GM12878 (cell line): Measurements from ENCODE around the gene SALL3. TPM values are rescaled to one million over a fixed set of nuclear protein-coding genes. Genes with fewer than 3 reads are reported as not detected.
"Not testable (repeated sequence)": the region's sequence is repeated elsewhere in the genome, so short reads cannot be mapped to it uniquely, and the experiment has no call there.

Experiments used
- ATAC-seq: fragments of 200-7000 bp; cut with Tn5 transposase; 3 replicates; pipeline ENCODE4 v1.9.1; 2020; ENCODE audit warnings: mild to moderate bottlenecking, moderate library complexity
- BruUV-seq: library from RNA; stranded (reverse); fragments of 400-500 nt; replicated peaks from 2 replicates; lab custom pipeline; 2021; lab: Mats Ljungman, UMichigan
- CTCF ChIA-PET: fragments of 300-600 bp; sonication (Branson Sonifier 250); formaldehyde crosslinking; extraction: SDS; loops from one replicate; lab custom pipeline; 2021; ENCODE audit warnings: inconsistent platforms; lab: Yijun Ruan, JAX
- POLR2A ChIA-PET: fragments of 350-600 bp; formaldehyde crosslinking; extraction: SDS; loops from one replicate; lab custom pipeline; 2021; ENCODE audit warnings: inconsistent platforms; lab: Charles Lee
- RAD21 ChIA-PET: fragments of 300-600 bp; sonication (Branson Sonifier 250); formaldehyde crosslinking; loops from one replicate; lab custom pipeline; 2023; ENCODE audit warnings: antibody characterized with exemption; ENCODE audit not compliant: unreplicated experiment; lab: Charles Lee
- SMC1A ChIA-PET: fragments of 300-600 bp; sonication (Branson Sonifier 250); formaldehyde crosslinking; loops from one replicate; lab custom pipeline; 2023; ENCODE audit not compliant: unreplicated experiment, uncharacterized antibody; lab: Charles Lee
- DNase-seq: peaks from one replicate; pipeline ENCODE4 v3.0.0-alpha.2; 2011; ENCODE audit warnings: low read depth, low spot score
- FAIRE-seq: peaks from 3 replicates; lab custom pipeline; 2011; peaks lifted over from hg19 to GRCh38; lab: Jason Lieb, UNC
- H2AFZ ChIP-seq: 2 replicates; pipeline ENCODE4 v1.6.0; 2011; ENCODE audit warnings: low read depth, low read length, control low read depth; ENCODE audit not compliant: control insufficient read depth
- H3K27ac ChIP-seq: 2 replicates; pipeline ENCODE4 v1.5.1; 2011; ENCODE audit warnings: control low read depth; ENCODE audit not compliant: control insufficient read depth, insufficient read depth
- H3K27me3 ChIP-seq, 2 experiments: replicated peaks in 1 of 2; 2 replicates each; pipeline versions ENCODE4 v1.6.0 to v1.6.1; 2011; ENCODE audit warnings: low read length in 1 of 2; ENCODE audit not compliant: control insufficient read depth in 2 of 2, insufficient read depth in 2 of 2
- H3K36me3 ChIP-seq, 2 experiments: 2 replicates each; pipeline ENCODE4 v1.5.1; 2011; ENCODE audit warnings: low read length in 1 of 2; ENCODE audit not compliant: control insufficient read depth in 2 of 2, insufficient read depth in 2 of 2
- H3K4me1 ChIP-seq: 2 replicates; pipeline ENCODE4 v1.6.1; 2011; ENCODE audit warnings: mild to moderate bottlenecking, low read length, moderate library complexity, mixed read lengths; ENCODE audit not compliant: control insufficient read depth, insufficient read depth
- H3K4me2 ChIP-seq: 2 replicates; pipeline ENCODE4 v1.6.0; 2011; ENCODE audit warnings: control low read depth; ENCODE audit not compliant: control insufficient read depth, insufficient read depth
- H3K4me3 ChIP-seq: fragments of 200-600 bp; sonication (generic); 2 replicates; pipeline ENCODE4 v1.5.1; 2016
- H3K79me2 ChIP-seq: 2 replicates; pipeline ENCODE4 v1.6.0; 2011; ENCODE audit warnings: low read length; ENCODE audit not compliant: control insufficient read depth, insufficient read depth
- H3K9ac ChIP-seq: 2 replicates; pipeline ENCODE4 v1.8.0; 2011; ENCODE audit warnings: low read length, control low read depth, mixed read lengths; ENCODE audit not compliant: control insufficient read depth, insufficient read depth
- H3K9me3 ChIP-seq: replicated peaks from 3 replicates; pipeline ENCODE4 v1.5.1; 2011; ENCODE audit warnings: mild to moderate bottlenecking, low read length; ENCODE audit not compliant: control insufficient read depth, insufficient read depth
- H4K20me1 ChIP-seq: 2 replicates; pipeline ENCODE4 v1.6.0; 2011; ENCODE audit not compliant: control insufficient read depth, insufficient read depth
- WGBS: methylation state at CpG from one replicate; pipeline ENCODE4 v1.1.6; 2016; ENCODE audit warnings: low lambda C conversion rate; ENCODE audit not compliant: insufficient replicate concordance, insufficient coverage; ENCODE audit errors: missing lambda C conversion rate; 5-methylcytosine and 5-hydroxymethylcytosine counted together
- in situ Hi-C: fragments of 300-500 bp; cut with MboI; formaldehyde crosslinking; loops from 9 replicates; pipeline ENCODE4 v1.14.3; 2018; ENCODE audit warnings: mixed read lengths
- intact Hi-C: fragments of 100-400 bp; cut with micrococcal nuclease; formaldehyde crosslinking; loops from one replicate; pipeline ENCODE4 v1.14.2; 2022; ENCODE audit not compliant: unreplicated experiment
- polyA plus RNA-seq, 11 experiments: library from polyadenylated mRNA; depleted of rRNA in 4 of 11; unstranded in 6 of 11; stranded (reverse) in 5 of 11; fragments of >200 nt; fragmentation: Nextera tagmentation in 4 of 11; fragmentation: Illumina TruSeq in 1 of 11; extraction: Ambion mirVana in 4 of 11; extraction: Trizol in 1 of 11; gene quantifications; 1 replicate in 1 of 11; 2 replicates in 10 of 11; pipeline versions ENCODE4 v1.2.1 to v1.2.3, GENCODE V29; 2011 to 2016; ENCODE audit warnings: inconsistent platforms in 2 of 11, missing spikeins in 2 of 11, low read depth in 1 of 11
- total RNA-seq, 4 experiments: library from RNA; depleted of rRNA in 3 of 4; stranded (reverse); fragments of >200 nt in 3 of 4; fragmentation: Illumina TruSeq in 1 of 4; extraction: Trizol in 1 of 4; gene quantifications; 2 replicates each; pipeline versions ENCODE4 v1.2.1 to v1.2.3, GENCODE V29; 2013 to 2021
- TF ChIP-seq, protein P1 (sequence below): fragments of 450-650 bp; formaldehyde crosslinking; IDR thresholded peaks from 2 replicates; pipeline ENCODE4 v1.5.0; 2022; ENCODE audit warnings: mild to moderate bottlenecking, missing genetic modification characterization

The SALL3 gene
- total and polyA plus RNA-seq, 10 of the 15 experiments (the other 5 are each of a cell fraction or from before 2014, with no cell fraction given) = 0.01 to 0.10 (median 0.07) TPM; not detected in 7

DNA sequence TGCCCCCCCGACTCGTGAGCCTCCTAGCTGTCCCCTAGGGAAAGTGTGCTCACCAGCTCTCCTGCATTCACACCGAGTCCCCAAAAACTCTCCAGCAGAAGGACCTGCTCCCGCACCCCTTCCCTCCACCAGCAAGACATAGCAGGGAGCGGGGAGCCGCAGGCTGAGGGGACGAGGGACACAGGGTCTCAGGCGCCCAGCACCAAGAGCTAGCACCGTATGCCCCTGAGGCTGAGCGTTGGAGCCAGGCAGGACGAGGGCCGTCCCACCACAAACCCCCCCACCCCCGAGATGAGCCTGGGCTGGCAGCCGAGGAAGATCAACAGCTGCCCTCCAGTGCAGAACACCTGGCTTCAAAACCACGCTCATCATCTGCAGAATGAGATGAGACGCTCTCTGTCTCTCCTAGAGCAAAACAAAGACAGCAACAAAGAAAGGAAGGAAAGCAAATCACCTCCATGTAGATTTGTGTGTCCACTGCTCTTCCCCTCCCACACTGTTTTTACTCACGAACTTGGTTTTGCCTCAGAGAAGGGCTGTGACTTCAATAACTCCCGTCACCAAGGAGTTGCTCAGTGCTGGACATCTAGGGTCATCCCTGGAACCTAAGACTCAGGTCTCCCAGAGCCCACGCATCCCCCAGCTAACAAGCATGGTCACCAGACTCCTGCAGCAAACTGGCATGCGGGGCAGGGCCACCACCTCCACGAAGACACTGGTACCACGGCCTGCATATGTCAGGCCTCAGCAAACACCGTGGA lies 39.7 kb upstream of the SALL3 start:
- CTCF ChIA-PET = no interaction called here

DNA sequence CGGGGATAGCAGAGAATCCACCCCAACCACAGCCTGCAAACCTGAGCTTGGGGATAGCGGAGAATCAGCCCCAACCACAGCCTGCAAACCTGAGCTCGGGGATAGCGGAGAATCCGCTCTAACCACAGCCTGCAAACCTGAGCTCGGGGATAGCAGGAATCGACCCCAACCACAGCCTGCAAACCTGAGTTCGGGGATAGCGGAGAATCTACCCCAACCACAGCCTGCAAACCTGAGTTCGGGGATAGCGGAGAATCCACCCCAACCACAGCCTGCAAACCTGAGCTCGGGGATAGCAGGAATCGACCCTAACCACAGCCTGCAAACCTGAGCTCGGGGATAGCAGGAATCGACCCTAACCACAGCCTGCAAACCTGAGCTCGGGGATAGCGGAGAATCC lies 37.4 kb upstream of the SALL3 start:
- H3K4me3 ChIP-seq, H2AFZ ChIP-seq, H4K20me1 ChIP-seq, intact Hi-C loops, H3K4me2 ChIP-seq, FAIRE-seq, H3K9me3 ChIP-seq, H3K36me3 ChIP-seq, H3K79me2 ChIP-seq, H3K27me3 ChIP-seq, RAD21 ChIA-PET, POLR2A ChIA-PET, BruUV-seq, H3K27ac ChIP-seq, H3K9ac ChIP-seq, DNase-seq, ATAC-seq, H3K4me1 ChIP-seq: not testable (repeated sequence)
- in situ Hi-C loops = loop anchor here (10.0 kb wide), 1 partner anchor 57 kb away; no protein-coding TSS in a partner anchor
- ChIA-PET SMC1A (interaction anchor here (0.7 kb wide), 1 partner anchor 396 kb away, joined by 3 read pairs; no protein-coding TSS in a partner anchor), CTCF (interaction anchor here (0.6 kb wide), 1 partner anchor 448 kb away, joined by 3 read pairs; no protein-coding TSS in a partner anchor)
- 18% methylated on average over 17 of the region's 17 CpGs for WGBS

More for the DNA sequence above, 39.7 kb upstream of the SALL3 start:
- ChIA-PET RAD21 (no interaction called here), POLR2A (no interaction called here), SMC1A (no interaction called here)
- H3K36me3 ChIP-seq = no peaks in the 10 kb centered on the region
- H4K20me1 ChIP-seq = no peaks in the 10 kb centered on the region
- no peaks in the 10 kb centered on the region for H3K4me1 ChIP-seq
- no peak for DNase-seq
- no peak overlapping the region for H3K27ac ChIP-seq
- no peak overlapping the region for H3K9ac ChIP-seq
- H3K4me3 ChIP-seq = no peak overlapping the region
- WGBS = 24% methylated on average over 21 of the region's 23 CpGs
- ATAC-seq = no peak
- no peak for FAIRE-seq
- intact Hi-C loops (no loop called here), in situ Hi-C loops (loop anchor here (10.0 kb wide), 1 partner anchor 55 kb away; no protein-coding TSS in a partner anchor)
- no peak overlapping the region for H2AFZ ChIP-seq
- no peak overlapping the region for H3K4me2 ChIP-seq
- no peaks in the 10 kb centered on the region for H3K27me3 ChIP-seq
- H3K9me3 ChIP-seq = no peaks in the 10 kb centered on the region
- H3K79me2 ChIP-seq = no peaks in the 10 kb centered on the region
- TF ChIP-seq, protein P1, sequence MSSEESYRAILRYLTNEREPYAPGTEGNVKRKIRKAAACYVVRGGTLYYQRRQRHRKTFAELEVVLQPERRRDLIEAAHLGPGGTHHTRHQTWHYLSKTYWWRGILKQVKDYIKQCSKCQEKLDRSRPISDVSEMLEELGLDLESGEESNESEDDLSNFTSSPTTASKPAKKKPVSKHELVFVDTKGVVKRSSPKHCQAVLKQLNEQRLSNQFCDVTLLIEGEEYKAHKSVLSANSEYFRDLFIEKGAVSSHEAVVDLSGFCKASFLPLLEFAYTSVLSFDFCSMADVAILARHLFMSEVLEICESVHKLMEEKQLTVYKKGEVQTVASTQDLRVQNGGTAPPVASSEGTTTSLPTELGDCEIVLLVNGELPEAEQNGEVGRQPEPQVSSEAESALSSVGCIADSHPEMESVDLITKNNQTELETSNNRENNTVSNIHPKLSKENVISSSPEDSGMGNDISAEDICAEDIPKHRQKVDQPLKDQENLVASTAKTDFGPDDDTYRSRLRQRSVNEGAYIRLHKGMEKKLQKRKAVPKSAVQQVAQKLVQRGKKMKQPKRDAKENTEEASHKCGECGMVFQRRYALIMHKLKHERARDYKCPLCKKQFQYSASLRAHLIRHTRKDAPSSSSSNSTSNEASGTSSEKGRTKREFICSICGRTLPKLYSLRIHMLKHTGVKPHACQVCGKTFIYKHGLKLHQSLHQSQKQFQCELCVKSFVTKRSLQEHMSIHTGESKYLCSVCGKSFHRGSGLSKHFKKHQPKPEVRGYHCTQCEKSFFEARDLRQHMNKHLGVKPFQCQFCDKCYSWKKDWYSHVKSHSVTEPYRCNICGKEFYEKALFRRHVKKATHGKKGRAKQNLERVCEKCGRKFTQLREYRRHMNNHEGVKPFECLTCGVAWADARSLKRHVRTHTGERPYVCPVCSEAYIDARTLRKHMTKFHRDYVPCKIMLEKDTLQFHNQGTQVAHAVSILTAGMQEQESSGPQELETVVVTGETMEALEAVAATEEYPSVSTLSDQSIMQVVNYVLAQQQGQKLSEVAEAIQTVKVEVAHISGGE (CRISPR knock-in tag) = no peak
- no TSS peak for BruUV-seq
